NCI-H187 treated with DMSO at 0.1 percent for 48 hours (cell line): ENCODE measurements around the gene MGAT4B.

Experiments used
- DNase-seq: peaks from one replicate; lab custom pipeline; 2025; lab: John Stamatoyannopoulos, UW

MGAT4B gene

DNA sequence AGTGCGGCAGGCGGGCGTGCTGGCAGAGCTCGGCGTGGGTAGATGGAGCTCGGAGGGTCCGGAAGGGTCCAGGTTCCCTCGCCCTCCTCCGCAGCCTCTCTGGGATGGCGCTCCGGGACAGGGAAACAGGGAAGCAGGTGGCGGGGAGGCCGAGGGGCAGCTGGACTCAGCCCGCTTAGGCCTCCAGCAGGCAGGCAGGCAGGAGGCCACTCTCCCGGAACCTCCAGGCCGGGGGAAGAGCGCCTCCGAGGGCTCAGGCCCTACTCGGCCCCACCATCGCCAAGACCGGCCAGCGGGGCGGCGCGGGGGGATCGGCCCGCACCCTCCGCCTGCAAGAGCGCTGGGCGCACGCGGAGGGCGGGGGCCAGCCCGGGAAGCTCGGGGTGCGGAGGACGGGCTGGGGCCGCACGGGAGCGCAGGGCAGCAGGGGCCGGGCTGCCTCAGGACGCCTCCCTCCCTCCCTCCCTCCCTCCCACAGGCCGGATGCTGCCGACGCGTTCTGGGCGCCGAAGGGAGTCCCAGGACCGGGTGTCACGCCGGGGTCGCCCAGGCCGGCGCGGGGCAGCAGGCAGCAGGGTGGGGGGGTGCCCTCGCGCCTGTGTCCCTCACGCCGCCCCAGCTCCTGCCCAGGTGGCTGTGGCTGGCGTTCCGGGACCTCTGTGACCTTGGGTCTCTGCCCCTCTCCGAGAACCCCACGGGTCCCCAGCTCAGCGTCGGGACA is 977 bp downstream of the MGAT4B start:
- DNase-seq = no peak

GRCh38 chr5:179805070-179805528 is 1.6 kb downstream of the MGAT4B start:
- no peak for DNase-seq

DNA sequence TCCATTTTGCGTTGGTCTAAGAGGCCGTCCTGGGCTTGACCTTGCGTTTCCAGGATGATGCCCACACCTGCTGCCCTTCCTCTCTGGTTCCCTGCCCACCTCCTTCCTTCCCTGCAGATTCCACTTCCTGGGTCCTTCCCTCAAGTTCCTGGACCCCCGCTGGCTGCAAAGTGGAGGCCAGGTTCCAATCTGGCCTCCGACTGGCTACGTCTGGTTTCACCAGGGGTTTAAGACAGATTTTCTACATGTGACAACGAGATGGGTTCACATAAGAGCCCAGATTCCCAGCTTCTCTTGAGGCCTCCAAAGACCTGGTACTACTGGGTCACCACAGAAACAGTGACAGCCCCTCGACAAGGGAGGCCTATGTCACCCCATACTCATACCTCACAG is 2.1 kb downstream of the MGAT4B start:
- DNase-seq = no peak

GRCh38 chr5:179803651-179804554 is 2.8 kb downstream of the MGAT4B start:
- DNase-seq = no peak

GRCh38 chr5:179802950-179803562 is 3.6 kb downstream of the MGAT4B start:
- peak; percentile 68 for DNase-seq

DNA sequence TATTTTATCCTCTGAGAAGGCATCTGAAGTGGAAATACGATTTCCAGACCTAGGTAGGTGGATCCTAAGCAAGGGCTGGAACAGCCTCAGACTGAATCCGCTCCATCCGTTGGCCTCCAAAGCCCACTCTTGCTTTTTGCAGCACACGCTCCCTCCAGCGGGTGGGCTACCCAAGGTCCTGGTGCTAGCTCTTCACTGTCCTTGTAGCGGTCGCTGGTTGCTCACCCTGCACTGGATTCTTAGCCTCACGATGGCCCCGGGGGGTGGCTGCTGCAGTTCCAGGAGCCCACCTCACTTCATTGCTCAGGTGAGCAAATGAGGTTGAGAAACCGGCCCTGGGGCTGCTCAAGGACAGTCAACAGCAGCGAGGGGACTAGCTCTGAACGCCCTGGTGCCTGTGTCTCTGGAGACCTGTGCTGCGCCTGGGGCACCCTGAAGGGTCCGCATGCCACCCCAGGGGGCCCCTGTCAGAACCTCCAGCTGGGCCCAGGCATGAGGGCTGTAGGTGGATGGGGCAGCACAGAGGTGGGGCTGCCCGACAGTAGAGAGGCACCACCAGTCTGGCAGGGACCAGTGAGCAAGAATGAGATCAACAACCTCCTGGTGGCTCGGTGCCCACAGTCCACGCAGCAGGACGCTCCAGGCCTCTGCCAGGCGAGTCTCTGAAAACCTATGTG is 4.3 kb downstream of the MGAT4B start:
- DNase-seq = no peak

DNA sequence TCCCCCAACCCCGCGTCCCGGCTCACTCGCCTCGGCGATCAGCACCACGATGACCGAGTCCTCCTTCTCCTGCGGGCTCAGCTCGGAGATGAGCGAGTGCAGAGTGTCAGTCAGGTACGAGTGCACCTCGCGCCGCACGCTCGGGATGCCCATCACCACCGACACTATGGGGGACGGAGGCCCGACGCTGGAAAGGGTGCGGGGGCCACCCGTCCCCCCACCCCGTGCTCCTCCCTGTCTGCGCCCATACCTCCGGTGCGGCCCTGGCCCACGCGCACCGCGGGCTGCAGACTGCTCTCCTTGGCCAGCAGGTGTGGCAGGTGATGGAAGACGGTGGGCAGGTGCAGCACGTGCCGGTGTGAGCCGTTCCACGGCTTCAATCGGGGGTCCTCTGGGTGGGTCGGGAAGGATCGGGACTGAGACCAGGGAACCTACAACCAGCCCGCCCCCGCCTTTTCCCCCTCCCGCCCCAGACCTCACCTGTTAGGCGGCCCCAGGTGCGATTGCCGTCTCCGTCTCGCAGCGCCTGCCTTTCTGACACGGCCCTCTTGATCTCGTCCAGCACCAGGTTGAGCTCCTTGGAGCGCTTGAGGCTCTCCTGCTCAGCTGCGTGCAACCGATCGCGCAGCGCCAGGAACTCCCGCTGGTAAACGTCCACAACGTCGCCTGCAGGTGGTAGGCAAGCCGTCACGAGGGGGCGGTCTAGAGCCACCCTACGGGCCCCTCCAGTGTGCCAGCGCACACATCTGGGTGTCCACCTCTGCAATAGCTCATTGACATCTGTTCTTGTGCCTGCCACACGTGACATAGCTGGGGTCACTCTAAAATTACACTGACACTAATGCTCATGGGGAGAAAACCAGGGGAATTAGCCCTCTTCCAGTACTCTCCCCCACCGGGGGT is 5.1 kb downstream of the MGAT4B start:
- peak; percentile 33 for DNase-seq

GRCh38 chr5:179800696-179801201 is 5.9 kb downstream of the MGAT4B start:
- no peak for DNase-seq

DNA sequence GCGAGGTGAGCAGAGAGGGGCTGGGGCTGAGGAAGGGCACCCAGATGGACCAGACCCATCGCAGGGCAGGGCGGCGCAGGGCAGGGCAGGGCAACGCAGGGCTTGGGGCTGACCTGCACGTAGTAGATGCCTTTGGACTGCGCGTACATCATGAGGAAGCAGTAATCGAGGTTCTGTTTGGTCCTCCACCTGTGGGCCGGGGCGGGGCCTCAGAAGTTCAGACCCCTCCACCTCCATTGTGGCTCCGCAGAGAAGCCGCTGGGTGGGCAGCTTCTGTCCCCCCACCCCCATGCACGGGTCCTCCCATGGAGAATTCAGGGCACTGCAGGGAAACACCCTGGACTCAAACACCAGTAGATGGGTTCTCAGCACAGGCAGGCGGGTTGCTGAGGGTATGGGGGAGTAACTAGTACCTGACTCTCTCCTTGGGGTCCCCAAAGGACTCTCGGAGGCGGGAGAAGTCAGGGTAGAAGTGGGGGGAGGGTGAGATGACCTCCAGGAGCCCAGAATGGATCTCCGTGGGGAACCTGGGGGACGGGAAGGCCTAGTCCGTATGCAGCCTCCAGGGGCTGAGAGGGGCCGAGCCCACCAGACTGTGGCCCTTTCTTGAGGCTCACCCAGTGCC is 6.5 kb downstream of the MGAT4B start:
- no peak for DNase-seq

GRCh38 chr5:179799644-179799973 is 7.1 kb downstream of the MGAT4B start:
- DNase-seq = no peak

DNA sequence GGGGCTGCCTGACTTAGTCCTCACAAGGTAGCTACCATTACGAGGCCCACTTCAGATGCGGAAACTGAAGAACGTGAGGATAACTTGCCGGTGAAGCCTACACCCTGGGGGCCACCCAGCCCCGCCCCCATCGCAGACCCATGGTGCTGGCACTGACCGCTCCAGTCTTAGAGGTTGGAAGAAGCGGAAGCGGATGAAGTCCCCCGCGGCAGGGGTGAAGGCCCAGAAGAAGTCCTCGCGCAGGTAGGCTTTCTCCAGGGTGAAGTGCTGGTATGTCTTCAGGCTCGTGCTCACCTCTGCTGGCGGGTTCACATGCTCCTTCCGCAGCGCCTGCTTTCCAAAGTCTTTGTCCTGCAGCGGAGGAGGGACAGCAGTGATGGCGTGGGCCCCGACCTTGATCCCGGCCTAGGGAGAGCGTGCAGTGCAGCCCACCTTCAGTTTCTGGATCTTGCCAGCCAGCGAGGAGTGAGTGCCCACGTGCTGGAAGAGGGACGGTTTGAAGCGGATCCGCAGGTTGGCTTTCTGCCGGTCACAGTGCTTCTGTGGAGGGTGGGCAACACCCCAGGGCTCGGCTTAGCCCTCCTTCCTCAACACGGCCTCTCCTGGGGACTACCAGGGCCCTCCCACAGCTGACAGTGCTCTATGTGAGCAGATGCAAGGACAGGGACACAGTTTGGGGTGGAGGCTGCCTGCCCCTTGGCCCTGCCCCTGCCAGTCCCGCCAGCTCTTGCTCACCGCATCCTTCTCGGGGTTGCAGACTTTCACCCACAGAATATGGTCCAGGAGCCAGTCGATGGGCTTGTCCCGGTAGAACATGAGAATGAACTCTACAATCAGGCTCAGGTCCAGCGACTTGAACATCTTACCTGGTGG is 7.7 kb downstream of the MGAT4B start:
- DNase-seq = no peak

DNA sequence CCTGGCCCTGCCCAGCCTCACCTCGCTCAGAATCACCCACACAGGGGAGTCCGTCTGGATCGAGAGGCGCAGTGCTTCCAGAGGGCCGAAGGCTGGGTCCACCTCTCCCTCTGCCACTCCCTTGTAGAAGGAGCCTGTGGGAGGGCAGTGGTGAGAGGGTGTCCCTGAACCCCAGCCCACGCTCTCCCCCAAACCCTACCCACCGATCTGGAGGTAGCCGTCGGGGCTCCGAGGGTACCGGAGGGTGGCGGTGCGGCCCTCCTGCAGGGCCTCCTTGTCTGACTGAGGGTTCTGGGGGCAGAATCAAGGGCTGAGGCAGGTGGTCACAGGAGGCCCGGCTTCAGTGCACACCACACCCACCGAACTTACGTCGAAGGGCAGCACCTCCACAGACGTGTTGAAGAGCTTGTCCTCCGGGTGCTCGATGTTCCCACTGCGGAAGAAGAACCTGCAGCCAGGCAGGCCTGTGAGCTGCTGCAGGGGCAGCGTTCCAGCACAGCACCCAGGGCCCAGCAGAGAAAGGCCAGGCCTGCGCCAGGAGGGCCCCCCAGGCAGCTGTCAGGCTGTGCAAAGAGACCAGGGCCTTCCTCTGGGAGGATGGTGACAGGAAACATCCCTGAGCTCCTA is 8.4 kb downstream of the MGAT4B start:
- no peak for DNase-seq

DNA sequence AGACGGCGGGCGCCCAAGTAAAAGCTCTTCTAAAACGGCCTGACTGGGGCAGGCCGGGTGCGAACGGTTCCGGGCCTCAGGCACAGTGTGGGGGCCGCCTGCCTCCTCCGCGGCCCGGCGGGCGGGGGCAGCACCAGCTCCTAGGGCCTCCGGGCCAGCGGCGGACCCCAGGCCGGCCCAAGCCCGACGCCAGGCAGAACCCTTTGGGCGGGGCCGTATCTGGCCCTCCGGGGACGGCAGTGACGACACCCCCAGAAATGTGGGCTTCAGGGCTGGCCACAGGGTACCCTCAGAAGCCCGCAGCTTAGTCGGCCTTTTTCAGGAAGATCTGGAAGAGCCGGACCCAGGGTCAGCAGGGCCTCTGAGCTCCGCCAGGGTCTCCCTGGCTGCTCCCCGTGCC is 8.9 kb downstream of the MGAT4B start:
- no peak for DNase-seq

GRCh38 chr5:179796877-179797608 is 9.6 kb downstream of the MGAT4B start:
- no peak for DNase-seq

- no peak for DNase-seq
Observed at GRCh38 chr5:179795863-179796833, 10.5 kb downstream of the MGAT4B start.

DNA sequence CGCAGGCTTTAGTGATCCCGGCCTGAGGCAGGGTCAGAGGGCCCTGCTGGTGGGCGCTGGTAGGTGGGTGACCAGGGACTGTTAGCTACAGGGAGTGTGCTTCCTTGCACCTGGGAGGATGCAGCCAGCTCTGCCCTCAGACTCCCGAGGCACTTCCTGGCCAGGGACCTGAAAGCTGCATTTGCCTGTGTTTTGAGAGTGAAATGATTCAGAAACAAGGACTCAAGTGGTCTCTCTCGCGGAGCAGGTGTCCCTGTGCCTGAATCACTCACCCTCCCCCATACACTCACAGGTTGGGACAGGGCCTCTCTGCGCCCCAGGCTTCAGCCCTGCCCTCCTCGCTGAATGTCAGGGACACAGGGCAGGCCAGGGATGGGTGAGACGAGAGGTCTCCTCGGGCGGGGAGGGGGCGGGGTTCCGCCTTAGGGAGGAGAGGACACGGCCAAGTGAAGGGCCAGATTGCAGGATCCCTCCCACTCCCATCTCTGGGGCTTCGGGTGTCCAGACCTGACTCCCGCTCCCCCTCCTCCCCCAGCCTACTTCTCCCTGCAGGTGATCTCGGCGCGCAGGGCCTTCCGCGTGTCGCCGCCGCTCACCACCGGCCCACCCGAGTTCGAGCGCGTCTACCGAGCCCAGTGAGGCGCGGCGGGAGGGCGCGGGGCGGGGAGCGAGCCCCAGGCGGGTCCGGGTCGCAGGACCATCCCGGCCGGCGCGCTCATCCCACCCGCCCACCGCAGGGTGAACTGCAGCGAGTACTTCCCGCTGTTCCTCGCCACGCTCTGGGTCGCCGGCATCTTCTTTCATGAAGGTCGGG is 11.4 kb downstream of the MGAT4B start:
- DNase-seq = no peak
